AG04450 (cell line): ENCODE data around the gene D2HGDH. TPM values are rescaled to one million over a fixed set of nuclear protein-coding genes. Genes with fewer than 3 reads are reported as not detected.

Source experiments
- CTCF ChIA-PET: fragments of 300-600, 350-600 bp; formaldehyde crosslinking; extraction: SDS; loops from one replicate; lab custom pipeline; 2022; ENCODE audit warnings: antibody characterized with exemption, inconsistent platforms; lab: Charles Lee
- POLR2A ChIA-PET: fragments of 350-600 bp; formaldehyde crosslinking; extraction: SDS; loops from one replicate; lab custom pipeline; 2021; ENCODE audit warnings: antibody characterized with exemption, inconsistent platforms; lab: Yijun Ruan, JAX
- DNase-seq: peaks from one replicate; pipeline ENCODE4 v3.0.0-alpha.2; 2011; ENCODE audit warnings: low read depth, low spot score
- H3K27ac ChIP-seq: one replicate; pipeline ENCODE4 v1.5.1; 2012; ENCODE audit warnings: low read depth, low read length, control low read depth
- H3K27me3 ChIP-seq: one replicate; pipeline ENCODE4 v1.6.0; 2012; ENCODE audit warnings: low read length; ENCODE audit not compliant: control insufficient read depth, insufficient read depth
- H3K4me3 ChIP-seq: 2 replicates; pipeline ENCODE4 v1.5.1; 2011; ENCODE audit warnings: mild to moderate bottlenecking, low read depth, low read length, control low read depth
- H3K9me3 ChIP-seq: 2 replicates; pipeline ENCODE4 v1.5.1; 2012; ENCODE audit warnings: low read length; ENCODE audit not compliant: control insufficient read depth, insufficient read depth
- polyA plus RNA-seq: library from polyadenylated mRNA; depleted of rRNA; stranded (reverse); fragments of >200 nt; gene quantifications from 2 replicates; pipeline ENCODE4 v1.2.3, GENCODE V29; 2011
- TF ChIP-seq, protein P1 (sequence below): IDR thresholded peaks from 2 replicates; pipeline ENCODE4 v1.5.1; 2011; ENCODE audit warnings: low read depth, low read length, control low read depth, inconsistent platforms

D2HGDH gene
- polyA plus RNA-seq, 1 experiment, result 7.3 TPM

GRCh38 chr2:241808051-241808720, 73.8 kb downstream of the D2HGDH start:
- Histone ChIP-seq H3K27me3 (no peaks in the 10 kb centered on the region), H3K9me3 (peaks cover 6% of the 10 kb centered on the region; the same call in 1 of the 2 replicates), H3K4me3 (no peak overlapping the region), H3K27ac (no peak overlapping the region)
- TF ChIP-seq, protein P1, sequence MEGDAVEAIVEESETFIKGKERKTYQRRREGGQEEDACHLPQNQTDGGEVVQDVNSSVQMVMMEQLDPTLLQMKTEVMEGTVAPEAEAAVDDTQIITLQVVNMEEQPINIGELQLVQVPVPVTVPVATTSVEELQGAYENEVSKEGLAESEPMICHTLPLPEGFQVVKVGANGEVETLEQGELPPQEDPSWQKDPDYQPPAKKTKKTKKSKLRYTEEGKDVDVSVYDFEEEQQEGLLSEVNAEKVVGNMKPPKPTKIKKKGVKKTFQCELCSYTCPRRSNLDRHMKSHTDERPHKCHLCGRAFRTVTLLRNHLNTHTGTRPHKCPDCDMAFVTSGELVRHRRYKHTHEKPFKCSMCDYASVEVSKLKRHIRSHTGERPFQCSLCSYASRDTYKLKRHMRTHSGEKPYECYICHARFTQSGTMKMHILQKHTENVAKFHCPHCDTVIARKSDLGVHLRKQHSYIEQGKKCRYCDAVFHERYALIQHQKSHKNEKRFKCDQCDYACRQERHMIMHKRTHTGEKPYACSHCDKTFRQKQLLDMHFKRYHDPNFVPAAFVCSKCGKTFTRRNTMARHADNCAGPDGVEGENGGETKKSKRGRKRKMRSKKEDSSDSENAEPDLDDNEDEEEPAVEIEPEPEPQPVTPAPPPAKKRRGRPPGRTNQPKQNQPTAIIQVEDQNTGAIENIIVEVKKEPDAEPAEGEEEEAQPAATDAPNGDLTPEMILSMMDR, result no peak
- DNase-seq, result no peak
- ChIA-PET CTCF (no interaction called here), POLR2A (no interaction called here)

DNA sequence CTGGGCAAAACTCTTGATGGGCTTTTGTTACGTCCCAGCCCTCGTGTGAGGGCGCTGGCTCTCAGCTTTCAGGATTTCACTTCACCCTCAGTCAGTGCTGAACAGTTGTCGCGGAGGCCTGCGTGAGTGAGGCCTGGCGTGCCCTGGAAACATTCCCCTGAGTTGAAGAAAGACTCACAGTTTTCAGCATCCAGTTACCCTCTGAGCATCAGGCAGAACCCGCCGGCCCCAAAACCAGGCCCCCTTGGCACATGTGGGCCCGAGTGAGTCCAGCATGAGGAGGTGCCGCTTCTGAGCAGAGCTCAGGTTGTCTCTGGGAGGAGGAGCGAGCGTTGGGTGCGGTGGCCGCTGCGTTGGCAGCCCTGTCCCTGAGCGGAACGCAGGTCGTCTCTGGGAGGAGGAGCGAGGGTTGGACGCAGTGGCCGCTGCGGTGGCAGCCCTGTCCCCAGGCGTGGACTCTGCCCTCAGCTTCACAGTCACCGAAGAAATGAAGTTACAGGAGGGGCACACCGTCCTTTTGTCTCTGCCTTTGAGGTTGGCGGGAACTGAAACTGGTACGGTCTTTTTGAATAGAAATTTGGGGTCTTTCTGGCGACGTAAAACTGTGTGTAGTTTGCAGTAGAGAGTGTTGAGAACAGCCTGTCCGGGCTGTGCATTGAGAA, 74.4 kb downstream of the D2HGDH start, which contains the start of gene NEU4:
TSS of gene NEU4 (plus strand) at position 473 of the 662 bp plus-strand sequence. CDS start 5,292 bp downstream, outside the sequence.
- H3K4me3 ChIP-seq, result no peak within 1 kb of the TSS
- H3K27ac ChIP-seq, result no peak within 1 kb of the TSS
- ChIA-PET CTCF (no interaction called here), POLR2A (no interaction called here)
- no peak for DNase-seq
- H3K27me3 ChIP-seq, result no peaks in the 10 kb centered on the region
- TF ChIP-seq, protein P1, result no peak
- H3K9me3 ChIP-seq, result peaks cover 6% of the 10 kb centered on the region; the same call in 1 of the 2 replicates

- DNase-seq, result no peak
- ChIA-PET POLR2A (interaction anchor here (0.5 kb wide), 1 partner anchor 9 kb away, joined by 8 read pairs; no protein-coding TSS in a partner anchor), CTCF (no interaction called here)
- TF ChIP-seq, protein P1, result no peak
- H3K27ac ChIP-seq, result no peak overlapping the region
- H3K9me3 ChIP-seq, result peaks cover 6% of the 10 kb centered on the region; the same call in 1 of the 2 replicates
- H3K4me3 ChIP-seq, result no peak overlapping the region
- no peaks in the 10 kb centered on the region for H3K27me3 ChIP-seq
Observed at GRCh38 chr2:241809383-241810306, 75.2 kb downstream of the D2HGDH start.

GRCh38 chr2:241810307-241811200, 76.1 kb downstream of the D2HGDH start:
- CTCF ChIA-PET, result no interaction called here
- H3K4me3 ChIP-seq, result no peak overlapping the region
- H3K9me3 ChIP-seq, result peaks cover 6% of the 10 kb centered on the region; the same call in 1 of the 2 replicates
- DNase-seq, result no peak
- TF ChIP-seq, protein P1, result no peak
- no peaks in the 10 kb centered on the region for H3K27me3 ChIP-seq
- POLR2A ChIA-PET, result no interaction called here
- no peak overlapping the region for H3K27ac ChIP-seq
